WI38 (cell line): ENCODE results near the gene GPR180.

Source experiments
- H3K4me3 ChIP-seq: 2 replicates; pipeline ENCODE4 v1.5.1; 2011; ENCODE audit warnings: low read depth, mild to moderate bottlenecking, control low read depth, low read length
- CTCF ChIP-seq: IDR thresholded peaks from 2 replicates; pipeline ENCODE4 v1.5.1; 2012; ENCODE audit warnings: low read depth, mild to moderate bottlenecking, control low read depth, low read length

Gene GPR180

DNA sequence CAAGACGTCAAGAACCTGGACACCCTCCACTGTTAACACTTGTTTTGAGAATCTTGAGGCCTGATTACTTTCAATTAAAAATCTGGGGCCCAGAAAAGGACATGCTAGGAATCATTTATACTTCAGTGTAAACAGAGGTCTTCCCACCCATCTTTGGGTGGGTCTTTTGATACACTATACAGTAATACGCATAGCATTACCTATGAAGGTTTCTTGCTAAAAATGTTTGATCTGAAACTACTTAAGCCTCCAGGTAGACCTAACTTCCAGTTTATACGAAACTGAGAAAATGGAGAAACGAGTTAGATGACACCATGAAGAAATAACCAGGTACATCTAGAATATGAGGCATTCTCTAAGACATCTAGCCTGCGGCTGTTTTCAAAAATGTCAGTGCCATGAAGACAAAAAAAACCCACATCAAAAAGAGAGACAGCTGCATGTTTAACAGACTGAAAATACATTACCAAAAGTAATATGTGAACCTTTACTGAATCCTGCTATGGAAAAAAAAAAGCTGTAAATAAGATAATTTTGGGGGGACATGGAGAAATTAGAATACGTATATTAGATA, 42.3 kb upstream of the GPR180 start:
- H3K4me3 ChIP-seq: no peak overlapping the region
- TF ChIP-seq CTCF: no peak

- no peak for TF ChIP-seq CTCF
- H3K4me3 ChIP-seq: no peak overlapping the region
Observed at GRCh38 chr13:94560116-94560515, 41.5 kb upstream of the GPR180 start.

GRCh38 chr13:94561126-94561525, 40.5 kb upstream of the GPR180 start:
- TF ChIP-seq CTCF: no peak
- no peak overlapping the region for H3K4me3 ChIP-seq

DNA sequence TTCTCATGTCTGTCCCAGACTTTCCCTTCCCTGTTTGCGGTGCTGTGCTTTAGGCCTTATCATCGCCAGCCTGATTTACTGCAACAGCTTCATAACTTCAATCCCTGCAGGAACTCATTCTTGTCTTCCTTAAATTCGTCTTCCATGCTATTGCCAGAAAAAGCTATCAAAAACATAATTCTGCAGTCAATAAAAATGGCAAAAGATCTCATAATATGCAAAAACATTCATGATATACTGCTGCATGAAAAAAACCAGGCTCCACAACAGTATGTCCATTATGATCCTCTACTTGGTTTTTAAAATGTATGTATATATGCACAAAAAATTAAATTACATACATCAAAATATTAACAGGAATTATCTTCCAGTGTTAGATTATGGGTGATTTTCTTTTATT, 34.1 kb upstream of the GPR180 start:
- no peak for TF ChIP-seq CTCF
- H3K4me3 ChIP-seq: no peak overlapping the region

GRCh38 chr13:94568443-94568842, 33.2 kb upstream of the GPR180 start:
- TF ChIP-seq CTCF: no peak
- no peak overlapping the region for H3K4me3 ChIP-seq

- no peak overlapping the region for H3K4me3 ChIP-seq
- no peak for TF ChIP-seq CTCF
Observed at GRCh38 chr13:94569615-94570014, 32.0 kb upstream of the GPR180 start.

DNA sequence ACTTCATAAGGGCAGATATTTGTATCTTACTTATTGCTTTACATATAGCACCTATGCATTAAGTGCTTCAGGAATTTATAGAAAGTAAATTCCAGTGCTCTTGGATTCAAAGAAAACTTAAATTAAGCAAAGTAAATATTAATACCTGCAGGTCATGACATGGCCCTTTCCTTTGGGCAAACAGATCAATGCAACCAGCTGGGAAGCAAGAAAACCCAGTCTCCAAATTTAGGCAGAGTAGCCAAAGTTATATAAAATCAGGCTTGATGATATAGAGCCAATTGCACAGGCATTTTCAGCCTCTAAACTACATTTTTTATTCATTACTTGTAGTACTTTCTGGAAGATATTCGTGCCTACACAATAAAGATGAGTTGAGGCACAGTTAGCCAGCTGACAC, 22.6 kb upstream of the GPR180 start:
- H3K4me3 ChIP-seq: no peak overlapping the region
- no peak for TF ChIP-seq CTCF
